Right lobe of liver (tissue), 6 donors: Measurements from ENCODE around the gene CDH23. TPM values are rescaled to one million over a fixed set of nuclear protein-coding genes. Genes with fewer than 3 reads are reported as not detected.

Source experiments
- ATAC-seq, 4 donors: fragments of 200-7000 bp; cut with Tn5 transposase; one replicate each; pipeline ENCODE4 v1.9.1; 2020; ENCODE audit warnings: mild to moderate bottlenecking in 4 of 4, moderate library complexity in 4 of 4
- DNase-seq, 3 donors: peaks; one replicate each; pipeline ENCODE4 v3.0.0-alpha.2; 2020
- H3K27ac ChIP-seq, 3 donors: fragments of 200-600 bp; one replicate each; pipeline ENCODE4 v1.8.0; 2022
- H3K27me3 ChIP-seq, 2 donors: fragments of 200-600 bp; one replicate each; pipeline ENCODE4 v1.8.0; 2022
- H3K36me3 ChIP-seq, 4 donors: fragments of 200-600 bp; sonication (generic) in 1 of 4; one replicate each; pipeline versions ENCODE4 v1.5.1 to v1.8.0; 2017 to 2022; ENCODE audit warnings: control low read depth in 1 of 4
- H3K4me1 ChIP-seq, 4 donors: fragments of 200-600 bp; sonication (generic) in 1 of 4; one replicate each; pipeline versions ENCODE4 v1.5.1 to v1.8.0; 2017 to 2022; ENCODE audit warnings: control low read depth in 1 of 4
- H3K4me3 ChIP-seq, 3 donors: fragments of 200-600 bp; one replicate each; pipeline ENCODE4 v1.8.0; 2022
- H3K9me3 ChIP-seq, 4 donors: fragments of 200-600 bp; sonication (generic) in 1 of 4; one replicate each; pipeline versions ENCODE4 v1.5.1 to v1.8.0; 2017 to 2022; ENCODE audit warnings: control low read depth in 1 of 4
- CTCF ChIP-seq, 4 donors: fragments of 200-600 bp in 3 of 4; fragments of 450-650 bp in 1 of 4; IDR thresholded peaks; one replicate each; pipeline versions ENCODE4 v1.5.1 to v1.8.0; 2016 to 2022; ENCODE audit warnings: antibody characterized with exemption in 4 of 4, mild to moderate bottlenecking in 2 of 4
- POLR2A ChIP-seq: fragments of 450-650 bp; IDR thresholded peaks from one replicate; pipeline ENCODE4 v1.6.1; 2017; ENCODE audit warnings: antibody characterized with exemption, mild to moderate bottlenecking
- WGBS: methylation state at CpG from one replicate; pipeline ENCODE4 v1.1.6; 2018; ENCODE audit warnings: low coverage, low lambda C conversion rate; ENCODE audit not compliant: insufficient coverage; ENCODE audit errors: missing lambda C conversion rate; 5-methylcytosine and 5-hydroxymethylcytosine counted together
- intact Hi-C, 2 donors: fragments of 100-400 bp; cut with DNase I; formaldehyde crosslinking; loops; one replicate each; pipeline versions ENCODE4 v1.11.2 to v1.14.1; 2022
- total RNA-seq, 6 experiments: library from RNA; depleted of rRNA in 2 of 6; stranded (reverse); fragments of >200 nt in 2 of 6; fragmentation: NEBNext Ultra II Directional in 3 of 6; extraction: Animal tissue kit (Norgen Biotek cat#: 25700) in 3 of 6; gene quantifications; one replicate each; pipeline versions ENCODE4 v1.1.0 to v1.2.4, GENCODE V29; 2016 to 2023
- donor health status: DM: no; HTN: yes; CAD: no.
- donor health status: DM: no; HTN: no; CAD: no.
- donor health status: DM: no; HTN: no; CAD: no.
- donor health status: DM: no; HTN: yes; CAD: no.
- donor health status: DM: no; HTN: yes; CAD: no.

The CDH23 gene
- total RNA-seq, 6 experiments from 2014 or later = 3.3 to 19.7 (median 6.3) TPM

- Histone ChIP-seq H3K4me3 (no peak overlapping the region), H3K27me3 (no peaks in the 10 kb centered on the region), H3K27ac (no peak overlapping the region), H3K9me3 (no peaks in the 10 kb centered on the region), H3K36me3 (no peaks in the 10 kb centered on the region), H3K4me1 (peaks cover 0 to 22% (median 10%) of the 10 kb centered on the region in 4 donors)
- WGBS = 87% methylated on average over 4 of the region's 4 CpGs
- ATAC-seq = no peak
- TF ChIP-seq POLR2A (no peak), CTCF (IDR thresholded peaks at IDR 0.05) (no peak)
- DNase-seq = no peak
- intact Hi-C loops = no loop called here
These were observed 192.0 kb downstream of the CDH23 start for GRCh38 chr10:71588685-71589084.

- peak; percentile 91 to 95 (median 92) for ATAC-seq
- peak overlapping the region in 2 of 3 donors; percentile 32 to 37 for H3K27ac ChIP-seq
- H3K4me1 ChIP-seq = peaks cover 0 to 29% (median 12%) of the 10 kb centered on the region in 4 donors
- no peaks in the 10 kb centered on the region for H3K27me3 ChIP-seq
- no peaks in the 10 kb centered on the region for H3K36me3 ChIP-seq
- TF ChIP-seq POLR2A = peak; percentile 26
- TF ChIP-seq CTCF (IDR thresholded peaks at IDR 0.05) = no peak
- no peak overlapping the region for H3K4me3 ChIP-seq
- 31% methylated on average over 14 of the region's 14 CpGs for WGBS
- H3K9me3 ChIP-seq = no peaks in the 10 kb centered on the region
- peak; percentile 66 to 79 (median 74) for DNase-seq
- intact Hi-C loops = no loop called here
These were observed 193.2 kb downstream of the CDH23 start for GRCh38 chr10:71589617-71590551.

- Histone ChIP-seq H3K36me3 (no peaks in the 10 kb centered on the region), H3K9me3 (no peaks in the 10 kb centered on the region), H3K27ac (peak overlapping the region in 1 of 3 donors; percentile 16), H3K4me3 (no peak overlapping the region), H3K27me3 (no peaks in the 10 kb centered on the region), H3K4me1 (peaks cover 0 to 37% (median 12%) of the 10 kb centered on the region in 4 donors)
- DNase-seq (no peak), ATAC-seq (no peak)
- intact Hi-C loops = no loop called here
- TF ChIP-seq CTCF (IDR thresholded peaks at IDR 0.05) (no peak), POLR2A (no peak)
- WGBS = 95% methylated on average over 8 of the region's 10 CpGs
These were observed 194.1 kb downstream of the CDH23 start for GRCh38 chr10:71590781-71591350.

GRCh38 chr10:71594934-71595571 lies 198.3 kb downstream of the CDH23 start:
- no peaks in the 10 kb centered on the region for H3K9me3 ChIP-seq
- H3K36me3 ChIP-seq = no peaks in the 10 kb centered on the region
- H3K4me1 ChIP-seq = peaks cover 0 to 65% (median 20%) of the 10 kb centered on the region in 4 donors
- no peak for TF ChIP-seq CTCF (IDR thresholded peaks at IDR 0.05)
- TF ChIP-seq POLR2A = no peak
- no peak for DNase-seq
- H3K27me3 ChIP-seq = no peaks in the 10 kb centered on the region
- H3K4me3 ChIP-seq = no peak overlapping the region
- intact Hi-C loops = no loop called here
- WGBS = 74% methylated on average over 7 of the region's 8 CpGs
- peak in 2 of 4 donors; percentile 12 for ATAC-seq
- peak overlapping the region in 1 of 3 donors; percentile 78 for H3K27ac ChIP-seq
